Stimulated activated CD4-positive, alpha-beta T cell treated with anti-CD3 and anti-CD28 coated beads, Interleukin-15, amount 100 ng/mL, for 48 hours (primary cell): Measurements from ENCODE around the gene NISCH.
"Not testable (repeated sequence)": the region's sequence is repeated elsewhere in the genome, so short reads cannot be mapped to it uniquely, and the experiment has no call there.

Experiments used
- DNase-seq, 2 donors: peaks; one replicate each; pipeline ENCODE4 v3.0.0-alpha.2; 2020; ENCODE audit warnings: low read depth in 2 of 2

NISCH gene

GRCh38 chr3:52514576-52514975, 59.2 kb downstream of the NISCH start:
- DNase-seq, result no peak

- no peak for DNase-seq
Measured at GRCh38 chr3:52515192-52515591, 59.8 kb downstream of the NISCH start.

- no peak for DNase-seq
Measured at GRCh38 chr3:52516509-52517195, 61.2 kb downstream of the NISCH start.

GRCh38 chr3:52517796-52518722, 62.7 kb downstream of the NISCH start:
- no peak for DNase-seq

GRCh38 chr3:52518723-52519444, 63.5 kb downstream of the NISCH start:
- DNase-seq, result no peak

GRCh38 chr3:52519445-52520140, 64.2 kb downstream of the NISCH start:
- no peak for DNase-seq

- no peak for DNase-seq
Measured at GRCh38 chr3:52520141-52520667, 64.8 kb downstream of the NISCH start.

- no peak for DNase-seq
Measured at GRCh38 chr3:52520716-52521487, 65.5 kb downstream of the NISCH start.

GRCh38 chr3:52521488-52521824, 66.1 kb downstream of the NISCH start:
- DNase-seq, result no peak

- DNase-seq, result no peak
Measured at GRCh38 chr3:52521881-52522650, 66.7 kb downstream of the NISCH start.

- no peak for DNase-seq
Measured at GRCh38 chr3:52522651-52523251, 67.3 kb downstream of the NISCH start.

GRCh38 chr3:52523386-52524257, 68.2 kb downstream of the NISCH start:
- no peak for DNase-seq

GRCh38 chr3:52524258-52524751, 68.9 kb downstream of the NISCH start:
- no peak for DNase-seq

GRCh38 chr3:52524752-52525679, 69.6 kb downstream of the NISCH start:
- DNase-seq, result no peak

GRCh38 chr3:52525680-52526561, 70.5 kb downstream of the NISCH start:
- DNase-seq, result no peak

- DNase-seq, result not testable (repeated sequence)
Measured at GRCh38 chr3:52526671-52527038, 71.3 kb downstream of the NISCH start.
